ENCODE data around the gene PEX26.
A peak's percentile ranks its signal among the peaks of the same experiment; 100 is the strongest.
"Not testable (repeated sequence)": the region's sequence is repeated elsewhere in the genome, so short reads cannot be mapped to it uniquely, and the experiment has no call there.

PEX26 gene

DNA sequence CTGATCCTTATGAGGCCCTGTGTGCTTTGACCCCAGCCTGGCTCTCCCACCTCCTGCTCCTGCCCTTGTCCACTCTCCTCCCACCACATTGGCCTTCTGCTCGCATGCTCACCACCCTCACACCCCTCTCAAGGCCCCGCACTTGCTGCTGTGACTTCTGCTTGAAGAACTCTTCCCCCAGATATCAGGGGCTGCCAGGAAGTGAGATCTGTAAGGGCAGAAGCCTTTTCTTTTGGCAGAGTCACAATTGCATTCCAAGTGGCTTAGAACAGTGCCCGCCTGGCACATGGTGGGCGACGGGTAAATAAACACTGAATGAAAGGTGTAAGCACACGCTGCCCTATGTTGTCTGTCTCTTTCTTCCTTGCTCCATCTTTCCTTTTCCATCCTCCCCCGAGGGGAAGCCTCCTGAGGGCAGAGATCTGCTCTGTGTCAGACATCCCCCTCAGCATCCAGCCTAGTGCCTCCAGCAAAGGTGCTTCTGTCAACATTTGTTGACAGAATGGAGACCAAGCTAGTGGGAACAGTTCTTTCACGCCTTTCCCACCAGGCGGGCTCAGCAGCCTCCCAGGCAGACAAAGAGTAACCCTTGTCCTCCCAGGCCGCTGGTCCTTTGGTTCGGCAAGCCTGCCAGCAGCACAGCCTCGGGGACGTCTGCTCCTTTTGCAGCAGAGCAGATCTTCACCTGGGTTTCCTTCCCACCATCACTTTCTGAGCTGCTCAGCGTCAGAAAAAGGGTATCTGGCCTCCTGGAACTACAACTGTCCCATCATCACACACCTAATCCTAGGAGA lies 10.0 kb upstream of the PEX26 start:
- H3K9me3 ChIP-seq, result no peaks in the 10 kb centered on the region
- intact Hi-C loops (cut with DNase I; ENCODE audit: low total_unique reads), result no loop called here
- DNase-seq, result peak in 1 of 2 donors; percentile 70
- H3K27ac ChIP-seq, result peak overlapping the region; percentile 84 to 91
- no peaks in the 10 kb centered on the region for H3K27me3 ChIP-seq
- no peak for TF ChIP-seq CTCF (IDR thresholded peaks at IDR 0.05)
- H3K36me3 ChIP-seq, result no peaks in the 10 kb centered on the region
- H3K4me3 ChIP-seq, result peak overlapping the region; percentile 17 to 31
- peaks cover 0 to 44% (median 28%) of the 10 kb centered on the region in 4 donors for H3K4me1 ChIP-seq

DNA sequence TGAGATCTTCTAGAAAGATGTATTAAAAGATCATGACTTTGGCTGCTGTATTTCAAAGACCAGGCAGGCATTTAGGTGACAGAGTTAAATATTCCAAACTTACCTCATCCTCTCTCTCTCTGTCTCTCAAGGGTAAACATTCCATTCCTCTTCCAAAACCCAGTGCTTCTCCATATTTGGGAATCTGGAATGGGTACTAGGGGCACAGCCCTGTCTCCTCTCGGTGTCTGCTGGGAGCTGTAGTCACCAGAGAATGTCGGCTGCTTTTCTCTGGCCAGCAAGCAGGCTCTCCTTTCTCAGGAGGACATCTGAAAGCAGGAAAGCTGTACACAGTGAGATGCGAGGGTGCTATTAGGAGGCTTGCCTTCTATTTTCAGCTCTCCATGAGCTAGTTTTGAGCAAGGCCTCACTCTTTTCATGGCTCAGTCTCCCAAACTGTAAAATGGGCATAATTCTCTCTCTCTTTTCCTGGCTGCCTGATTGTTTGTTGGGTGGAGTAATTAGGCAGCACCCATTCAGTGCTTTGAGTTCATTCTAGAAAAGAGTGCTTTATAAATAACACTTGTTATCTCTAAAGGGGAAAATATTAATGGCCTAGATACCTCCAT lies 9.3 kb upstream of the PEX26 start:
- DNase-seq, result peak in 1 of 2 donors; percentile 75
- Histone ChIP-seq H3K9me3 (no peaks in the 10 kb centered on the region), H3K4me1 (peaks cover 0 to 36% (median 25%) of the 10 kb centered on the region in 4 donors), H3K27ac (peak overlapping the region; percentile 84 to 91), H3K4me3 (peak overlapping the region; percentile 17 to 31), H3K27me3 (no peaks in the 10 kb centered on the region), H3K36me3 (no peaks in the 10 kb centered on the region)
- intact Hi-C loops (cut with DNase I; ENCODE audit: low total_unique reads), result no loop called here
- no peak for TF ChIP-seq CTCF (IDR thresholded peaks at IDR 0.05)

GRCh38 chr22:18069041-18069440 lies 8.7 kb upstream of the PEX26 start:
- Histone ChIP-seq H3K27me3 (no peaks in the 10 kb centered on the region), H3K27ac (peak overlapping the region; percentile 84 to 91), H3K36me3 (no peaks in the 10 kb centered on the region), H3K4me1 (peaks cover 0 to 33% (median 24%) of the 10 kb centered on the region in 4 donors), H3K9me3 (no peaks in the 10 kb centered on the region), H3K4me3 (no peak overlapping the region)
- no peak for TF ChIP-seq CTCF (IDR thresholded peaks at IDR 0.05)
- DNase-seq, result no peak
- intact Hi-C loops (cut with DNase I; ENCODE audit: low total_unique reads), result no loop called here

DNA sequence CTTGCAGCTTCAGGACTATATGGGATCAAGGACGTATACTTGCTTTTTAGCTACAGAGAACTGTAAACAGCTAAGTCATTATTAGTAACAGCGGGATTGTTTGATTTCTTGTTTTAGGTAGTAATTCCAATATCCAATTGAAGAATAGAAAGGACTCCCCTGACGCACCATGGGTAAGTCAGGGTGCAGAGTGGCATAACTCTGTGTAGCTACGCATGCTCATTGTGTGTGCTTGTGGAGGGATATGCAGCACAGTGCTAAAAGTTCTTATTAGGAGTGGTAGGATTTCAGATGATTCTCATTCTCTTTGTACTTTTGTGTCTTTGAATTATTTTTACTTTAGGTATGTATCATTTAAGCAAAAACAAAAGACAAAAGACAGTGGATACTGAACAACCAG lies 7.7 kb upstream of the PEX26 start:
- H3K27me3 ChIP-seq, result no peaks in the 10 kb centered on the region
- peaks cover 0 to 34% (median 24%) of the 10 kb centered on the region in 4 donors for H3K4me1 ChIP-seq
- no peaks in the 10 kb centered on the region for H3K36me3 ChIP-seq
- intact Hi-C loops (cut with DNase I; ENCODE audit: low total_unique reads), result loop anchor here (10.0 kb wide), 1 partner anchor 45 kb away; the partner anchor contains the start of gene MICAL3
- no peaks in the 10 kb centered on the region for H3K9me3 ChIP-seq
- no peak overlapping the region for H3K27ac ChIP-seq
- no peak overlapping the region for H3K4me3 ChIP-seq
- DNase-seq, result no peak
- no peak for TF ChIP-seq CTCF (IDR thresholded peaks at IDR 0.05)

GRCh38 chr22:18070556-18071306 lies 7.1 kb upstream of the PEX26 start:
- no peaks in the 10 kb centered on the region for H3K36me3 ChIP-seq
- DNase-seq, result peak in 1 of 2 donors; percentile 46
- peaks cover 0 to 41% (median 26%) of the 10 kb centered on the region in 4 donors for H3K4me1 ChIP-seq
- intact Hi-C loops (cut with DNase I; ENCODE audit: low total_unique reads), result loop anchor here (10.0 kb wide), 1 partner anchor 46 kb away; the partner anchor contains the start of gene MICAL3
- H3K27ac ChIP-seq, result no peak overlapping the region
- no peaks in the 10 kb centered on the region for H3K9me3 ChIP-seq
- H3K4me3 ChIP-seq, result no peak overlapping the region
- no peak for TF ChIP-seq CTCF (IDR thresholded peaks at IDR 0.05)
- H3K27me3 ChIP-seq, result no peaks in the 10 kb centered on the region

GRCh38 chr22:18071307-18071967 lies 6.4 kb upstream of the PEX26 start:
- intact Hi-C loops (cut with DNase I; ENCODE audit: low total_unique reads), result loop anchor here (10.0 kb wide), 1 partner anchor 47 kb away; the partner anchor contains the start of gene MICAL3
- peaks cover 0 to 44% (median 29%) of the 10 kb centered on the region in 4 donors for H3K4me1 ChIP-seq
- H3K4me3 ChIP-seq, H3K27ac ChIP-seq, H3K36me3 ChIP-seq, DNase-seq, H3K9me3 ChIP-seq, H3K27me3 ChIP-seq: not testable (repeated sequence)

All from tibial artery (tissue), 4 donors.